HEK293 (cell line): ENCODE measurements around the gene SSBP3.

Experiments used
- CTCF ChIA-PET: fragments of 350-600 bp; formaldehyde crosslinking; extraction: SDS; loops from one replicate; lab custom pipeline; 2021; ENCODE audit warnings: antibody characterized with exemption; lab: Yijun Ruan, JAX
- POLR2A ChIA-PET: fragments of 300-600 bp; formaldehyde crosslinking; extraction: SDS; loops from one replicate; lab custom pipeline; 2020; ENCODE audit warnings: antibody characterized with exemption, inconsistent platforms; lab: Yijun Ruan, JAX
- H3K27ac ChIP-seq: fragments of 200-500 bp; sonication (Bioruptor generic); 2 replicates; pipeline ENCODE4 v1.5.1; 2014; ENCODE audit warnings: low read depth, low read length, control low read depth, inconsistent platforms; ENCODE audit errors: extremely low read depth
- H3K36me3 ChIP-seq, 2 experiments: fragments of 200-500 bp in 1 of 2; sonication (Bioruptor generic) in 1 of 2; 1 replicate in 1 of 2; 2 replicates in 1 of 2; pipeline ENCODE4 v1.5.1; 2014 to 2017; ENCODE audit warnings: inconsistent platforms in 2 of 2, low read length in 2 of 2; ENCODE audit not compliant: control insufficient read depth in 2 of 2, insufficient read depth in 1 of 2
- H3K4me1 ChIP-seq: fragments of 200-500 bp; sonication (Bioruptor generic); 2 replicates; pipeline ENCODE4 v1.5.1; 2014; ENCODE audit warnings: mild to moderate bottlenecking, low read length, inconsistent platforms; ENCODE audit not compliant: control insufficient read depth, insufficient read depth
- H3K4me3 ChIP-seq: 2 replicates; pipeline ENCODE4 v1.5.1; 2011; ENCODE audit warnings: low read depth, mild to moderate bottlenecking, control low read depth, low read length, moderate library complexity
- H3K9me3 ChIP-seq: fragments of 200-500 bp; sonication (Bioruptor generic); 2 replicates; pipeline ENCODE4 v1.5.1; 2014; ENCODE audit warnings: low read depth, low read length, inconsistent platforms; ENCODE audit not compliant: control insufficient read depth, insufficient read depth
- EGR2 ChIP-seq: fragments of 450-650 bp; formaldehyde crosslinking; IDR thresholded peaks from 2 replicates; pipeline ENCODE4 v1.5.1; 2016; ENCODE audit warnings: low read depth, missing biosample characterization, missing genetic modification characterization
- GLIS1 ChIP-seq: fragments of 450-650 bp; formaldehyde crosslinking; IDR thresholded peaks from 2 replicates; pipeline ENCODE4 v1.5.1; 2016; ENCODE audit warnings: missing biosample characterization, missing genetic modification characterization
- KLF1 ChIP-seq: fragments of 450-650 bp; formaldehyde crosslinking; IDR thresholded peaks from 2 replicates; pipeline ENCODE4 v1.5.1; 2016; ENCODE audit warnings: missing biosample characterization, missing genetic modification characterization
- PRDM4 ChIP-seq: fragments of 450-650 bp; formaldehyde crosslinking; IDR thresholded peaks from 2 replicates; pipeline ENCODE4 v1.5.1; 2017; ENCODE audit warnings: missing biosample characterization, missing genetic modification characterization
- REST ChIP-seq: fragments of 450-650 bp; formaldehyde crosslinking; IDR thresholded peaks from 2 replicates; pipeline ENCODE4 v1.5.1; 2016; ENCODE audit warnings: missing biosample characterization, missing genetic modification characterization
- ZFHX2 ChIP-seq: fragments of 450-650 bp; formaldehyde crosslinking; conservative IDR thresholded peaks from 2 replicates; pipeline ENCODE4 v1.5.1; 2016; ENCODE audit warnings: missing biosample characterization, missing genetic modification characterization
- ZNF157 ChIP-seq: fragments of 450-650 bp; formaldehyde crosslinking; IDR thresholded peaks from 2 replicates; pipeline ENCODE4 v1.5.1; 2016; ENCODE audit warnings: missing biosample characterization, missing genetic modification characterization
- ZNF292 ChIP-seq: fragments of 450-650 bp; formaldehyde crosslinking; IDR thresholded peaks from 2 replicates; pipeline ENCODE4 v1.5.1; 2016; ENCODE audit warnings: low read depth, missing biosample characterization, missing genetic modification characterization, borderline replicate concordance
- ZNF302 ChIP-seq: fragments of 450-650 bp; formaldehyde crosslinking; IDR thresholded peaks from 2 replicates; pipeline ENCODE4 v1.5.1; 2016; ENCODE audit warnings: missing biosample characterization, missing genetic modification characterization, low read depth
- ZNF433 ChIP-seq: fragments of 450-650 bp; formaldehyde crosslinking; IDR thresholded peaks from 2 replicates; pipeline ENCODE4 v1.5.1; 2016; ENCODE audit warnings: missing biosample characterization, missing genetic modification characterization, low read depth
- ZNF48 ChIP-seq: fragments of 450-650 bp; formaldehyde crosslinking; IDR thresholded peaks from 2 replicates; pipeline ENCODE4 v1.5.1; 2016; ENCODE audit warnings: missing biosample characterization, missing genetic modification characterization
- ZNF501 ChIP-seq: fragments of 450-650 bp; formaldehyde crosslinking; IDR thresholded peaks from 2 replicates; pipeline ENCODE4 v1.5.1; 2016; ENCODE audit warnings: missing biosample characterization, missing genetic modification characterization
- ZNF600 ChIP-seq: fragments of 450-650 bp; formaldehyde crosslinking; IDR thresholded peaks from 2 replicates; pipeline ENCODE4 v1.5.1; 2016; ENCODE audit warnings: missing biosample characterization, missing genetic modification characterization
- ZNF623 ChIP-seq: fragments of 450-650 bp; formaldehyde crosslinking; IDR thresholded peaks from 2 replicates; pipeline ENCODE4 v1.5.1; 2016; ENCODE audit warnings: missing biosample characterization, missing genetic modification characterization
- ZNF629 ChIP-seq: fragments of 450-650 bp; formaldehyde crosslinking; IDR thresholded peaks from 2 replicates; pipeline ENCODE4 v1.5.1; 2017; ENCODE audit warnings: missing biosample characterization, missing genetic modification characterization
- ZNF791 ChIP-seq: fragments of 450-650 bp; formaldehyde crosslinking; IDR thresholded peaks from 2 replicates; pipeline ENCODE4 v1.5.1; 2016; ENCODE audit warnings: missing biosample characterization, missing genetic modification characterization

Gene SSBP3

GRCh38 chr1:54345116-54345515, 61.1 kb downstream of the SSBP3 start:
- Histone ChIP-seq H3K36me3 (peaks cover 0 to 11% of the 10 kb centered on the region in 2 experiments; a peak in 1 of 3 replicates), H3K27ac (no peak overlapping the region), H3K9me3 (no peaks in the 10 kb centered on the region), H3K4me1 (no peaks in the 10 kb centered on the region), H3K4me3 (no peak overlapping the region)
- ChIA-PET CTCF (interaction anchor here (0.9 to 1.0 kb wide), 2 partner anchors 144 to 677 kb away, joined by 3 read pairs; no protein-coding TSS in a partner anchor), POLR2A (interaction anchor here (0.6 kb wide), 1 partner anchor 115 kb away, joined by 4 read pairs; no protein-coding TSS in a partner anchor)
- TF ChIP-seq ZNF629 (tag by site-specific recombination) (no peak), REST (tag by site-specific recombination) (no peak), ZNF48 (tag by site-specific recombination) (no peak), ZNF791 (tag by site-specific recombination) (no peak), ZNF433 (tag by site-specific recombination) (no peak), ZNF157 (tag by site-specific recombination) (no peak), PRDM4 (tag by site-specific recombination) (no peak)

GRCh38 chr1:54342742-54343687, 63.2 kb downstream of the SSBP3 start:
- H3K4me3 ChIP-seq = no peak overlapping the region
- CTCF ChIA-PET = interaction anchor here (1.4 to 1.6 kb wide), 2 partner anchors 11 to 32 kb away, joined by 3 to 4 read pairs; no protein-coding TSS in a partner anchor
- no peak overlapping the region for H3K27ac ChIP-seq
- no peaks in the 10 kb centered on the region for H3K4me1 ChIP-seq
- H3K9me3 ChIP-seq = no peaks in the 10 kb centered on the region
- H3K36me3 ChIP-seq = peaks cover 0 to 6% of the 10 kb centered on the region in 2 experiments; a peak in 1 of 3 replicates
- POLR2A ChIA-PET = no interaction called here
- TF ChIP-seq ZNF623 (tag by site-specific recombination) (no peak), ZNF600 (tag by site-specific recombination) (no peak), ZNF292 (tag by site-specific recombination) (no peak), ZNF501 (tag by site-specific recombination) (no peak)

GRCh38 chr1:54342288-54342687, 63.9 kb downstream of the SSBP3 start:
- H3K4me1 ChIP-seq = no peaks in the 10 kb centered on the region
- H3K36me3 ChIP-seq = peaks cover 0 to 6% of the 10 kb centered on the region in 2 experiments; a peak in 1 of 3 replicates
- H3K4me3 ChIP-seq = no peak overlapping the region
- no peak overlapping the region for H3K27ac ChIP-seq
- CTCF ChIA-PET = interaction anchor here (1.4 to 1.6 kb wide), 2 partner anchors 10 to 31 kb away, joined by 3 to 4 read pairs; no protein-coding TSS in a partner anchor
- H3K9me3 ChIP-seq = no peaks in the 10 kb centered on the region
- TF ChIP-seq ZFHX2 = peak; percentile 89
- TF ChIP-seq GLIS1 (tag by site-specific recombination) = peak; percentile 23; the same call in 1 of the 2 replicates
- TF ChIP-seq KLF1 (tag by site-specific recombination) = peak; percentile 34; the same call in 1 of the 2 replicates
- no peak for TF ChIP-seq ZNF302 (tag by site-specific recombination)
- peak; percentile 94 for TF ChIP-seq EGR2
- POLR2A ChIA-PET = no interaction called here
